ENCODE data around the gene RNPEPL1.

RNPEPL1 gene

DNA sequence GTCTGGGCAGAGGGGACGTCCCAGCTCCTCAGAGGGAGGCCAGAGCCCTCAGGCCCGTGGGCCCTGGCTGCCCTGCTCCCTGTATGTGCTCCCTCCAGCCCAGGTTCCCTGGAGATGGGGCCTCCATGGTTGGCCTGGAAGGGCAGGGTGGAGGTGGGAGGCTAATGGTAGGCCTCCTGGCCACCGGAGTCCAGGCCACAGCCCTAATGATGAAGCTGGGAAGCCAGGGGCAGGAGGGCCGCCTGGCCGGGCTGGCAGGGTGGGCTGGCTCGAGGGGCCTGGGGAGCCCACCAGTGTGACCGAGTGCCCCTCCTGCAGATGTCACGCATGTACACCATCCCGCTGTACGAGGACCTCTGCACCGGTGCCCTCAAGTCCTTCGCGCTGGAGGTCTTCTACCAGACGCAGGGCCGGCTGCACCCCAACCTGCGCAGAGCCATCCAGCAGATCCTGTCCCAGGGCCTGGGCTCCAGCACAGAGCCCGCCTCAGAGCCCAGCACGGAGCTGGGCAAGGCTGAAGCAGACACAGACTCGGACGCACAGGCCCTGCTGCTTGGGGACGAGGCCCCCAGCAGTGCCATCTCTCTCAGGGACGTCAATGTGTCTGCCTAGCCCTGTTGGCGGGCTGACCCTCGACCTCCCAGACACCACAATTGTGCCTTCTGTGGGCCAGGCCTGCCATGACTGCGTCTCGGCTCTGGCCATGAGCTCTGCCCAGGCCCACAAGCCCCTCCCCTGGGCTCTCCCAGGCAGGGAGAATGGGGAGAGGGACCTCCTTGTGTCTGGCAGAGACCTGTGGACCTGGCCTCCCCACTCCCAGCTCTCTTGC lies 9.2 kb downstream of the RNPEPL1 start:
- no peak for DNase-seq (ENCODE audit: low read depth)

DNA sequence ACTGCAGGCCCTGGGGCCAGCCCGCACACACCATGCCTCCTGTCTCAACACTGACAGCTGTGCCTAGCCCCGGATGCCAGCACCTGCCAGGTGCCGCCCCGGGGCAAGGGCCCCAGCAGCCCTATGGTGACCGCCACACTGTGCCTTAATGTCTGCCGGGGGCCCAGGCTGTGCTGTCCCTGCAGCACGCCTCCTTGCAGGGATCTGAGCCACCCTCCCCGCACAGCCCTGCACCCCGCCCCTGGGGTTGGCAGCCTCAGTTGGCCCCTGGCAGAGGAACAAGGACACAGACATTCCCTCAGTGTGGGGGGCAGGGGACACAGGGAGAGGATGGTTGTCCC lies 9.8 kb downstream of the RNPEPL1 start:
- DNase-seq (ENCODE audit: low read depth), result no peak

DNA sequence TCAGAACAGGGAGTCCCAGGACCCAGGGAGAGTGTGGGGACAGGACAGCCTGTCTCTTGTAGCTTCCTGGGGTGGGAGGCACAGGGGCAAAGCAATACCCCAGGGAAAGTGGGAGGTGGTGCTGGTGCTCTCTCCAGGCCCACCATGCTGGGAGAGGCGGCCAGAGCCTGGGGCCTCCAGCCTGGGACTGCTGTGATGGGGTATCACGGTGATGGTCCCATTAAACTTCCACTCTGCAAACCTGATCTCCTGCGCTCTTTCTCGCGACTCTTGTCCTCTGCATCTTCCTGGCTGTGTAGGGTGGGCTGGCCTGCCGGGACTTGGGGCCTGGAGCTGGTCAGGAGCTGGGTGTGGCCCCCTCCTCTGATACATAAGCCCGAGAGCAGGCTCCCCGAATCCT lies 10.2 kb downstream of the RNPEPL1 start:
- DNase-seq (ENCODE audit: low read depth), result no peak

DNA sequence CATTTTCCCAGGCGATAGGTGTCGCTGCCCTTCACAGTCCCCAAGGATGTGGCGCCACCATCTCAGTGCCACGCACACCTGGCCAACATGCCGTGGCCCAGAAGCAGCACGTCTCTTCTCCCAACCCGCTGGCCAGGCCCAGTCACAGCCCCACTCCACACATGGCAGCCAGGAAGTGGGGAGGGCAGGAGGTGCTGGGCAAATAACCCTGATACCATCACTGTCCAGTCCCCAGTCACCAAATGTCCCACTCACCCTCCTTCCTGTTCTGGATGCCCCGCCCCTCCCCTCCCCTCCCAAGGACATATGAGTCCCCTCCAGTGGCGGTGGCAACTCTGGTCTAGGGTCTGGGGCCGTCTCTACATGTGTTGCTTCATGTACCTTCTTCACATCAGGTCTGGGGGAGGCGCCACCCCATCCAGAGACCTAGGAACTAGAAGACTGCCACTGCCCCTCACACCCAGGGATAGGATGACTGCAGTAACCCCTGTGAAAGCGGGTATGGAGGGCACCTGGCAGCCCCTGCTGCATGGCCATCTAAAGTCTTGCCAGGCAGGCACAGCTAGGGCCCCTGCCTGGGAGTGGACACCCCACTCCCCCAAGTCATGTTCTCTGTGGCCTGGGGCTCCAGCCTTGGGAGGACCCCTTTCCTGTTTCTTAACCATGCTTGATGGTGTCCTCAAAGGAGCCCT lies 10.9 kb downstream of the RNPEPL1 start:
- no peak for DNase-seq (ENCODE audit: low read depth)

DNA sequence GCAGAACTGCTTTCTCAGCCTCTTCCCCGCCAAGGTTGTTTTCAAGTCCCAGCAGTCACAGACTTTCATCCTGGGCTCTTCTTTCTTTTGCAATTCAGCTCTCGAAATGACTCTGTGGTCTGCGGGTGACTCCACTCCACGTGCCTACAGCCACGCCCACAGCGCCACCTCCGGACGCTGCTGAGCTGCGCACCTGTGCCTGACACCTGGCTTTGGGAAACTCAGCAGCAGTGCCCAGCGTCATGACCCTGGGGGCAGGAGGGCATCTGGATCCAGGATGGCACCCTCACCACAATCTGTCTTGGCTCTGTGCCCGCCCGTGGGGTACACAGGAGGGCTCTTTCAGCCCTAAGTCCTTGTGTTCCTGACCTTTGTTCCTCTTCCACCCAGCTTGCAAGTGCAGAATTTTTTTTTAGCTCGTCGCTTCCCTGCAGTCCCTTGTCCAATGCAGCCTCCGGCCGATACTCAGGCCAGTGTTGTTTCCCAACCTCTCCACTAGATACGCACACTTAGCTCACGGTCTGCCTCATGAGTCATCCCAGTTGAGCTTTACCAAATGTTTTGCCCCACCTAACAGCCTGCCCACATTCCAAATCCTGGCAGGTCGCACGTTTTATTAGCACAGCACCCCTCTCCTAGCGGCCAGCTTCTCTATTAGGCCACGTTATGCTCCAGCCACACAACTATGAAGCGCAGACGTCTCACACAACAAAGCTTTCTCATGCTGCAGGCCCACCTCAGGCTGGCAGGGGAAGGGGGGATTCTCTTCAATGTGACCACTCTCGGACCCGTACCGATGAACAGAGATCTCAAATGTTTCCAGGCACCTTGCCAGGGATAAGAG lies 11.7 kb downstream of the RNPEPL1 start:
- peak; percentile 21 for DNase-seq (ENCODE audit: low read depth)

DNA sequence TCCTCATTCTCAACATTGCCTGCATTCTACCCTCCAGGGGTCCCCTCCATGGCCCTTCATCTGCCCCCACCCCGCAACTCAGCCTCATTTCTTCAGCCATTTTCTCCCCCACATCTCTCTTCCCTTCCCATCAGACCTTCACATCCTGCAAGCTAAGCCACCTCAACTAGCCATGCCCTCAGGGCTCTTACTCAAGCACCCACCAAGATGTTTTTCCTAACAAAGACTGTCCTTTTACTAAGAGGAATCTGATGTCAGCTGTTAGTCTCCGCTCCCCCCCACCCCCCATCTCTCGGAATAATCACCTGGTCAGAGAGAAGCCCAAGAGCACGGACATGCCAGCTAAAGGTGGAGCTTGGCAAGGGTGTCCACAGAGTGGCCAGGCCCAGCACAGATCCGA lies 13.5 kb downstream of the RNPEPL1 start:
- no peak for DNase-seq (ENCODE audit: low read depth)

DNA sequence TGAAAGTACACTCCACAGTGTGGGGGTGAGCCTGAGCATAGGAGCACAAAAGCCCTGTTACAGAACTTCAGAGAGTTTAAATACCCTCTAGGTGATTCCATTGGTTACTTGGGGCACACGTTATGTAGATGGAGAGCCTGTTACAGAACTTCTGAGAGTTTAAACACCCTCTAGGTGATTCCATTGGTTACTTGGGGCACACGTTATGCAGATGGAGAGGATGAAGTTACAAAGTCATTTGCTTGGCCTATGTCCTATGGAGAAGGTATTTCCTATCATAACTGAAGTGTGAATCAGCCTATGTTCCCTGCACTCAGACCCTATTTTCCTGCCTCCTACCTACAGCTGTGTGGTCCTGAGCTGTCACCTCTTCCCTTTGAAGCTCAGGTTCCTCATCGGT lies 14.5 kb downstream of the RNPEPL1 start:
- DNase-seq (ENCODE audit: low read depth), result no peak

DNA sequence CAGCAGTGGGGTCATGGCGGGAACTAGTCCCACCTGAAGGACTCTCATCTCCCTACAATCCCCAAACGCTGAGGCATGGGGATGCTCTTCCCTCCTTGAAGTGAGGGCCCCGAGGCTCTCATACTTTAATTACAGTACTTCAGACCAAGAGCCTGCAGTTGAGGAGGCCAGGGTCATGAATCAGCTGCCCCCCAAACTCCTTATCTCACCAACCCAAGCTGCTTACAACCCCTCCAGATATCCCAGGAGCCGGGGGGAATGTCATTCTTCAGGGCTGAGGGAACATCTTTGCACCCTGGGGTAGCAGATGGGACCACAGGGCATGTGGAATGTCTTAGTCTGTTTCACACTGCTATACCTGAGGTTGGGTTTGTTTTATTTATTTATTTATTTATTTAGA lies 15.5 kb downstream of the RNPEPL1 start:
- no peak for DNase-seq (ENCODE audit: low read depth)

DNA sequence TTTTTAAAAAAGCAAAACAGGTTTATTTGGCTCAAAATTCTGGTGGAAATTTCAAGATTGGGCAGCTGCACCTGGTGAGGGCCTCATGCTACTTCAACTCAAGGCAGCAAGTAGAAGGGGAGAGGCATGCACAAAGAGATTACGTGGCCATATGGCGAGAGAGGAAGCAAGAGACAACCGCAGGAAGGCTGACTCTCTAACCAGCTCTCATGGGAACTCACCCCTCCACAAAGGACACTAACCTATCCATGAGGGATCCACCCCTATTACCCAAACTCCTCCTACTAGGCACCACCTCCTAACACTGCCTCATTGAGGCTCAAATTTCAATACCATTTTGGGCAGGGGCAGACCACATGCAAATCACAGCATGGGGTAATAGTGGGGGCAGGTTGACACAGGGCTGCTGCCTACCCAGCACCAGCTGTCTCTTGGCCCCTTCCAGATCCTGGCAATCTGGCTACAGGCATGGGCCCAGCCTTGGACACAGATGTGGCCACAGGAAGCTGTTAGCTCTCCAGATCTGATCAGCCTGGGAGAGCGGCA lies 16.3 kb downstream of the RNPEPL1 start:
- DNase-seq (ENCODE audit: low read depth), result no peak

DNA sequence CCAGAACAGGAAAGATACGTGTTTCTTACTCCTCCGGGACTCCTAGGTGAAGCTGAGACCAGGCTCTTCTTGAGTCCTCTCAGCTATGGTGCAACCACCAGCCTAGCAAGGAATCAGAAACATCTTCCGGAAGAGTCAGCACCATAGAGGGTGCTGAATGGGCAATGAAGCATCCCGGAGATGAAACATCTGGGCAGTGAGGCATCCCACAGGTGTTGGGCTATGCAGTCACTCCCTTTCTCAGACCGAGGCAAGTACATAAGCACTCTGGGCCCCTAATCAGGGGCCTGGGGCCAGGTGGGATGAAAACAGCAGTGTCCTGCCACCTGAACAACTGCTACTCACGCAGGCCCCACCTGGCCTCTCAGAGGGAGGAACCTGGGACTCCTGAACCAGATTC lies 16.8 kb downstream of the RNPEPL1 start:
- no peak for DNase-seq (ENCODE audit: low read depth)

DNA sequence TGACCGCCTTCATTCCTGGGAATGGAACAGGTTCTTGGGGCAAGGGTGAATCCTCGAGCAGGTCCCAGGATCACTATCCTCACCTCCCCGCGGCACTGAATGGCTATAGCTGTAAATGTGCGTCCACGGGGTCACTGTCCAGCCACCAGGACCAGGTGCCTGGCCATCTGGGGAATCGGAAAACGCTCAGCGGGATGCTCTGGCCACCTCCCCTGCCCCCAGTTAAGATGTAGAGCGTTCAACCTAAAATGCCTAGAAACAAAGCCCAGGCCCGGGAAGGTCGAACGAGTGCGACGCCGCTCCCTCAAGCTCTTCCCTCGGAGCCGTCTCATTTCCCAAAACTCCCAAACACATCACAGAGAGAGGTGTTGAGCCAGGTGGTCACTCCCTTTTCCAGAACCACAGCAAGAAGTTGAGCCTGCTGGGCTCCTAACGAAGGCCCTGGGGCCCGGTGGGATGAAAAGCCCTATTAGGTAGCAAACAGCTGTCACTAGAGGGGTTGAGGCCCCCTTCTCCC lies 17.5 kb downstream of the RNPEPL1 start:
- no peak for DNase-seq (ENCODE audit: low read depth)

DNA sequence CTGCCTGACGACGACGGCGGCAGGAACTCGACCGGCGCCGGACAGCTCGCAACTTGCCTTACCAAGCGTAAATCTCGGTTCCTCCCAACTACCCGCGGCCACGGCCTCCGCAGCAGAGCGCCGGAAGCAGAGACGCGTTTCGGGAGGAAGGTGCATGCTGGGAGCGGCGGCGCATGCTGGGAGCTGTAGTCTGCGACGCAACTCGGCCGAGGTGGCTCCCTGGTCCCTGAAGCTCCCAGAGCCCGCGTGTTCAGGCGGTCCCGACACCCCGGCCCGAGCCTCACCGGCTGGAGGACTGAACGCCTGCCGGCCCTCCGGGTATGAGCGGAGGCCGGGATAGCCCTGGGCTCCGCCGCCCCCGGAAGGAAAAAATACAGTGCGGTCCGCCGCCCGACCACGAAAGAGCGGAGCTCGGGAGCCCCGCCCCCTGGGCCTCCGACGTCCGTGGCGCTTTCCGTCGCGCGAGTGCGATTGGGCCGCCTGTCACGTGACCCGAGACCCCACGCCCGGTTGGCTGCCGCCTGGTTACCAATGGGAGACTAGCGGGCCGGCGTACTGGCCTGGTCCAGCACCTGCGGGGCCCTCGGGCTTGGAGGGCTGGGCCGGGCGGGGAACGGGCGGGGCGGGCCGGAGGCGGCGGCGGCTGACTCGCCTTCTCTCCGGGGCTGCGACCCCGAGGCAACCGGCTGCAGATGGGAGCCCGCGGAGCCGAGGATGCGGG lies 18.1 kb downstream of the RNPEPL1 start, which contains the start of gene CAPN10:
CAPN10 (plus strand) TSS at position 537 of the 721 bp plus-strand sequence; CDS start at position 715, 178 bp downstream.
- peak; percentile 95 for DNase-seq (ENCODE audit: low read depth)

DNA sequence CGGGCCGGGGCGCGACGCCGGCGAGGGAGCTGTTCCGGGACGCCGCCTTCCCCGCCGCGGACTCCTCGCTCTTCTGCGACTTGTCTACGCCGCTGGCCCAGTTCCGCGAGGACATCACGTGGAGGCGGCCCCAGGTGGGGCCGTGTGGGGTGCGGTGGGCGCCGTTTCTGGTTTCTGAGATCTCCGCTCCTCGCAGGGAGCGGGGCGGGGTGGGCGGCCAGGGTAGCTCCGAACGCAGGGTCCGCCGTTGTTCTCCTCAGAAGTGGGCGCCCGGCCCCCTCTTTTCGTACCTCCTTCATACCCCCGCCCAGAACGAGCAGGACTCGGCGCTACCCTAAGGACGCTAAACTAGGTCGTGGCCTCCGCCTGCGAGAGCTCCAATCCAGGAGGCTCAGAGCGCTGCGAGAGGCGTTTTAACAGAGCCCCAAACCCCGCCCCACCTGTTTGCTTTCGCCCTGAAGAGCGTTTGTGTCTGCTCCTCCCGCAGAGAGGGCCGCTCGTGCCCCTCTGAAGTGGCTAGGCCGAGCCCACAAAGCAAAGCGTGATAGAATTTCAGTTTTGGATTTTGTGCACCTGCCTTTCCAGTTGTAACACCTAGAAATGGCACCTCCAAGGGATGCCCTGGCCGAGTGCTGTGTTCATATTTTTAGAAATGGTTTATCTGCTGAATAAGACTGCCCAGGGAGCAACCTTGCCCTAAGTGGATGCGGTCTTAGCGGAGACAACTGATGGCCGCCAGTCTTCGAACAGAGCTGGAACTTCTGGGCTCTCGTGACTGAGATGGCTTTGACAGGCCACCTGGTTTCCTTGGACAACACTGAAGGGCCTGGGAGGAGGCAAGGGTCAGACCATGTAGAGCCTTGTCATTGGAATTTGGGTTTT lies 18.9 kb downstream of the RNPEPL1 start:
- peak; percentile 25 for DNase-seq (ENCODE audit: low read depth)

DNA sequence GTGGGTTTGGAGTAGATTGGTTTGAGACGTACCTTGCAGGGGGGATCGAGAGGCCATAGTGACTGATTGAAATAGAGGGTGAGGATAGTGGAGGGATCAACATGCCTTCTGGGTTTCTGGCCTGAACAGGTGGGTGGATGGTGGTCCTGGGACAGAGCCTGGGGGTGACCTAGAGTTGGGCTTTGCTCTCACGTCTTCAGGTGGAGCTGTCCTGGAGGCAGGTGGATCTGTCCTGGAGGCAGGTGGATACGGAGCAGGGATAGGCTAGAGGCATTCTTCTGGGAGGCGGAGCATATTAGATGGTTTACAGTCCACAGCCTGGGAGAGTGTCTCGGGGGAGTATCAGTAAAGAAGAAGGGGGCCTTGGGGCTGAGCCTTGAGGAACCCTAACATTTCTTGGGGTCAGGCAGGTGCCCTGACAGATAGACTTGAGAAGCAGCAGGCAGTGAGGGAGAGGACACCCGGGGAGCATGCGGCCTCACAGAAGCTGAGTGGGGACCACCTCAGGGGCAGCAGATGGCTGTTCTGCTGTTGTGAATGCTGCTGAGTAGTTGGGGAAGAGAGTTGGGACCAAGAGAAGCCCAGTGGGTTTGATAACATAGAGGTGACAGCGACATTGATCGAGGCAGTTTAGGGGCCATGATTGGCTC lies 19.8 kb downstream of the RNPEPL1 start:
- no peak for DNase-seq (ENCODE audit: low read depth)

DNA sequence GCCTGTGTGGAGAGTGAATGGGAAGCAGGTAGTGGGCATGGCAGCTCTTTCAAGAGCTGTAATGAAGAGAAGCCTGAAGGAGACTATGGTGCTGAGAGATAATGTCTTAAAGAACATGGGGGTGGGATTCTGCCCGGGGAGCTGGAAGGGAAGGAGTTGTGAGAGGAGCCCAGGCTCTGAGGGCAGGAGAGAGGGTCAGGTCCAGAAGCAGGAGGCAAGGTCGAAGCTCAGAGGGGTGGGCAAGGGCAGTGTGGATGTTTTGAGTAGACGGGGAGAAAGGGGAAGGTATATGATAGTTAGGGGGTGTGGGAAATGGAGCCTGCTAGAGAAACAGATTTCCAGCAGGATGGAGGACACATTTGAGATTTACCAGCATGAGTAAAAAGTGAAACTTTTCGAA lies 20.4 kb downstream of the RNPEPL1 start:
- no peak for DNase-seq (ENCODE audit: low read depth)

DNA sequence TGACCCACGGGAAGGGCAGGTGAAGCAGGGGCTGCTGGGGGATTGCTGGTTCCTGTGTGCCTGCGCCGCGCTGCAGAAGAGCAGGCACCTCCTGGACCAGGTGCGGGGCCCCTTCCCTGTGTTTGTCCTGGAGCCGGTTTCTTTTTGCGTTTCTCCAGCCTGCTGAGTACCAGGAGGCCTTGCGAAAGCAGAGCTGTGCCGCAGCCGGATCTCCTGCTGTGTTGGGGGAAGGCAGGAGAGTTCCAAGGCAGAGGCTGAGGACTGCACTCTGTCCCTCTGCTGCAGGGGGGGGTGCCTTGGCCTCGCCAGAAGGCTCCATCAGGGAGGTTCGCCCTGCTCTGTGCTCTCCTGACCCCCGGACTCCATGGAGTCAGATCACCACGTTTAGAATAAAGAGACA lies 21.1 kb downstream of the RNPEPL1 start:
- DNase-seq (ENCODE audit: low read depth), result no peak

DNA sequence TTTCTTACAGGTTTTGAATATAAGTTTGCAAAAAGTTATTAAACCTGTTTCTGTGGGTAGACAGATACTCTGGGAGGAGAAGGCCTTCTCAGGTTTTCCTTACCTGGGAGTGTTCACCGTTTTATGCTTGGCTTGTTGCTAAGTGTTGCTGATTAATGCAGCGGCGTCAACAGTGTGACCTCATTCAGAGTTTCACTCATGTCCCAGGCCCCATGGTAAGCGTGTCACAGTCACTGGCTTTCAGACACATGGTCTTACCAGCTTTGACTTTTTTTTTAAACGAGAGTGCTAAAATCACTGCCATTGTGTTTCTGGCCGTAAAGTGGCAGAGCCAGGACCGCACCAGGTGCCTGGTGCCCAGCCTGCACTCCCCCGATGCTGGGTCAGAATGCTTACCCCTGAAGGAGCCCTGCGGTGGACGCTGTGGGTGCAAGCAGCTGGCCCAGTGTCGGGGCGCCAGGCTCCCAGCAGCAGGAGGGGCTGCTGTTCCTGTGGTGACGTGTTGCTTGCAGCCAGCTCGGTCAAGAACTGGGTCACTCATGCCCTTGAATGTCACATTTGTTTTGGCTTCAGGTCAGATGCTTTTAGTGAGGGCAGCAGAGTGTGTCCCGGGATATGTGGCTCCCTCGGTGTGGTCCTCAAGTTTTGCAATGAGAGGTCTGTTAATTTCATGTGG lies 21.7 kb downstream of the RNPEPL1 start:
- no peak for DNase-seq (ENCODE audit: low read depth)

DNA sequence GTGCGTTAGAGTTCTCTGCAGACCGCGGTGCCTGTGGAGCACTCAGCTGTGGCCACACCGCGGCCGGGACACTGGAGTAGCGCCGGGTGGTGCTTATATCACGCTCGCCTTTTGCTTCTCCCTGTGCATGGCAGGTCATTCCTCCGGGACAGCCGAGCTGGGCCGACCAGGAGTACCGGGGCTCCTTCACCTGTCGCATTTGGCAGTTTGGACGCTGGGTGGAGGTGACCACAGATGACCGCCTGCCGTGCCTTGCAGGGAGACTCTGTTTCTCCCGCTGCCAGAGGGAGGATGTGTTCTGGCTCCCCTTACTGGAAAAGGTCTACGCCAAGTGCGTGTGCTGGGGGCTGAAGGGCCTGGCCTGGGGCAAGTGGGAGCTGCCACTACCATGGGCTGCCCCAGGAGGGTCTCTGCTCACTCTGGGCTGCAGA lies 22.4 kb downstream of the RNPEPL1 start:
- DNase-seq (ENCODE audit: low read depth), result no peak

DNA sequence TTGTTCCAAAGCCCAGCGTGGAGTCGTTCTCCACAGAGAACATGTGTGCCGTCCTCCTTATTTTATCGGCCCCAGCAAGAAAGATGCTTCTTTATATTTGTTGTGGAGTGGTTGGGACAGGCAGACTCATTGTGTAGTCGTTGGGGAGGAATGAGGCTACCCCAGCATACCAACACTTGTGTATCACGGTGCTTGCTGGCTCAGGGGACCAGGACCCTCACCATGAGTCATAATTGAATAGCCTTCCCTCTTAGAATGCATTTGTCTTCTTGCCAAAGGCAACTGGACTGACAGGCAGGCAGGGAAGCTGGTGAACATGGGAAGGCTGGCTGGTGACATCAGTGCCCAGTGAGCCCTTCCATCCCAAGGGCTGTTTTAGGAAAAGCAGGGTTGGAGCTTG lies 22.9 kb downstream of the RNPEPL1 start:
- DNase-seq (ENCODE audit: low read depth), result no peak

All from stimulated activated CD8-positive, alpha-beta memory T cell treated with anti-CD3 and anti-CD28 coated beads, Interleukin-12 subunit alpha, Interleukin-12 subunit beta, amount 100 ng/mL, for 4 hours (primary cell).